ENCODE results near the gene C8A. TPM values are rescaled to one million over a fixed set of nuclear protein-coding genes. Genes with fewer than 3 reads are reported as not detected.

The C8A gene
- total and polyA plus RNA-seq, 10 of the 15 experiments (the other 5 are each of a cell fraction or from before 2014, with no cell fraction given) = not detected

DNA sequence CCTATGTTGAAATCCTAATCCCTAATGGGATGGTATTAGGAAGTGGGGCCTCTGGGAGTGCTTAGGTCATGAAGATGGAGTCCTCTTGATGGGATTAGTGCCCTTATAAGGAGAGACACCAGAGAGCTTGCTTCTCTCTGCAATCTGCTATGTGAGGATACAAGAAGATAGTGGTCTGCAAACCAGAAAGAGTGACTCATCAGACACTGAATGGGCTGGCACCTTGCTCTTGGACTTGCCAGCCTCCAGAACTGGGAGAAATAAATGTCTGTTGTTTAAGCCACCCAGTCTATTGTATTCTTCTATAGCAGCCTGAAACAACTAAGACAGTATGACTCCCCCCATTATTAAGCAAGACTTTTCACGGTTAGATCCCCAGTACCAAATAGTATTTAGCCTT lies 67.9 kb downstream of the C8A start:
- ChIA-PET POLR2A (no interaction called here), CTCF (no interaction called here), SMC1A (ENCODE audit: uncharacterized antibody, unreplicated experiment) (no interaction called here), RAD21 (ENCODE audit: unreplicated experiment) (no interaction called here)
- no peak for FAIRE-seq
- Histone ChIP-seq H3K9ac (ENCODE audit: control insufficient read depth, insufficient read depth, low read length) (no peak overlapping the region), H4K20me1 (ENCODE audit: control insufficient read depth, insufficient read depth) (no peaks in the 10 kb centered on the region), H3K27me3 (replicated peaks in 1 of 2; ENCODE audit: control insufficient read depth in 2 of 2, insufficient read depth in 2 of 2, low read length in 1 of 2) (no peaks in the 10 kb centered on the region; a peak in 1 of 4 replicates), H3K4me1 (ENCODE audit: control insufficient read depth, insufficient read depth, low read length) (no peaks in the 10 kb centered on the region), H3K4me2 (ENCODE audit: control insufficient read depth, insufficient read depth) (no peak overlapping the region), H3K36me3 (ENCODE audit: control insufficient read depth in 2 of 2, insufficient read depth in 2 of 2, low read length in 1 of 2) (no peaks in the 10 kb centered on the region), H2AFZ (ENCODE audit: control insufficient read depth, low read depth, low read length) (no peak overlapping the region), H3K27ac (ENCODE audit: control insufficient read depth, insufficient read depth) (no peak overlapping the region), H3K79me2 (ENCODE audit: control insufficient read depth, insufficient read depth, low read length) (no peaks in the 10 kb centered on the region), H3K4me3 (no peak overlapping the region), H3K9me3 (replicated peaks; ENCODE audit: control insufficient read depth, insufficient read depth, low read length) (no peaks in the 10 kb centered on the region)
- no TSS peak for BruUV-seq (replicated peaks)
- TF ChIP-seq HDAC6 (IDR thresholded peaks at IDR 0.05; ENCODE audit: unreplicated experiment) (no peak), RBBP5 (conservative IDR thresholded peaks at IDR 0.05) (no peak), MTA3 (IDR thresholded peaks at IDR 0.05; ENCODE audit: borderline replicate concordance, low read length) (no peak), GATAD2B (conservative IDR thresholded peaks at IDR 0.05; ENCODE audit: low read depth) (no peak)
- TF ChIP-seq, protein P1, sequence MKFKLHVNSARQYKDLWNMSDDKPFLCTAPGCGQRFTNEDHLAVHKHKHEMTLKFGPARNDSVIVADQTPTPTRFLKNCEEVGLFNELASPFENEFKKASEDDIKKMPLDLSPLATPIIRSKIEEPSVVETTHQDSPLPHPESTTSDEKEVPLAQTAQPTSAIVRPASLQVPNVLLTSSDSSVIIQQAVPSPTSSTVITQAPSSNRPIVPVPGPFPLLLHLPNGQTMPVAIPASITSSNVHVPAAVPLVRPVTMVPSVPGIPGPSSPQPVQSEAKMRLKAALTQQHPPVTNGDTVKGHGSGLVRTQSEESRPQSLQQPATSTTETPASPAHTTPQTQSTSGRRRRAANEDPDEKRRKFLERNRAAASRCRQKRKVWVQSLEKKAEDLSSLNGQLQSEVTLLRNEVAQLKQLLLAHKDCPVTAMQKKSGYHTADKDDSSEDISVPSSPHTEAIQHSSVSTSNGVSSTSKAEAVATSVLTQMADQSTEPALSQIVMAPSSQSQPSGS (IDR thresholded peaks at IDR 0.05; ENCODE audit: low read length) = no peak
- TF ChIP-seq, protein P2, sequence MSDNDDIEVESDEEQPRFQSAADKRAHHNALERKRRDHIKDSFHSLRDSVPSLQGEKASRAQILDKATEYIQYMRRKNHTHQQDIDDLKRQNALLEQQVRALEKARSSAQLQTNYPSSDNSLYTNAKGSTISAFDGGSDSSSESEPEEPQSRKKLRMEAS (IDR thresholded peaks at IDR 0.05; ENCODE audit: low read depth, low read length) = no peak
- intact Hi-C loops (cut with micrococcal nuclease; ENCODE audit: unreplicated experiment) = no loop called here
- 5% methylated on average over 1 of the region's 1 CpG for WGBS (ENCODE audit: insufficient coverage, insufficient replicate concordance, low lambda C conversion rate, missing lambda C conversion rate)
- ATAC-seq = no peak; the same call in 2 of the 3 replicates
- no peak for DNase-seq (ENCODE audit: low read depth, low spot score)
- in situ Hi-C loops (cut with MboI) = no loop called here

GRCh38 chr1:56923201-56923600 lies 68.6 kb downstream of the C8A start:
- WGBS (ENCODE audit: insufficient coverage, insufficient replicate concordance, low lambda C conversion rate, missing lambda C conversion rate) = 0% methylated on average over 3 of the region's 3 CpGs
- POLR2A ChIA-PET = no interaction called here
- TF ChIP-seq IRF3 (IDR thresholded peaks at IDR 0.05) = no peak
- no peak for TF ChIP-seq PAX8 (IDR thresholded peaks at IDR 0.05)
- no peak for TF ChIP-seq SMAD1 (IDR thresholded peaks at IDR 0.05; ENCODE audit: low read depth, partially characterized antibody)
- TF ChIP-seq BCL3 (IDR thresholded peaks at IDR 0.05; ENCODE audit: borderline replicate concordance, insufficient read depth, low read depth, low read length, poor library complexity, severe bottlenecking) = no peak

More at GRCh38 chr1:56923201-56923600, 68.6 kb downstream of the C8A start:
- ChIA-PET SMC1A (ENCODE audit: uncharacterized antibody, unreplicated experiment) (no interaction called here), RAD21 (ENCODE audit: unreplicated experiment) (no interaction called here), CTCF (no interaction called here)
- H3K9me3 ChIP-seq (replicated peaks; ENCODE audit: control insufficient read depth, insufficient read depth, low read length) = no peaks in the 10 kb centered on the region
- H3K79me2 ChIP-seq (ENCODE audit: control insufficient read depth, insufficient read depth, low read length) = no peaks in the 10 kb centered on the region
- H3K4me2 ChIP-seq (ENCODE audit: control insufficient read depth, insufficient read depth) = no peak overlapping the region
- H3K27me3 ChIP-seq (replicated peaks in 1 of 2; ENCODE audit: control insufficient read depth in 2 of 2, insufficient read depth in 2 of 2, low read length in 1 of 2) = no peaks in the 10 kb centered on the region; a peak in 1 of 4 replicates
- H3K4me1 ChIP-seq (ENCODE audit: control insufficient read depth, insufficient read depth, low read length) = no peaks in the 10 kb centered on the region
- intact Hi-C loops (cut with micrococcal nuclease; ENCODE audit: unreplicated experiment) = no loop called here
- no peaks in the 10 kb centered on the region for H4K20me1 ChIP-seq (ENCODE audit: control insufficient read depth, insufficient read depth)
- FAIRE-seq (no peak), DNase-seq (ENCODE audit: low read depth, low spot score) (no peak), ATAC-seq (no peak)
- H2AFZ ChIP-seq (ENCODE audit: control insufficient read depth, low read depth, low read length) = no peak overlapping the region
- in situ Hi-C loops (cut with MboI) = no loop called here
- no TSS peak for BruUV-seq (replicated peaks)
- H3K9ac ChIP-seq (ENCODE audit: control insufficient read depth, insufficient read depth, low read length) = no peak overlapping the region
- no peak overlapping the region for H3K27ac ChIP-seq (ENCODE audit: control insufficient read depth, insufficient read depth)
- no peaks in the 10 kb centered on the region for H3K36me3 ChIP-seq (ENCODE audit: control insufficient read depth in 2 of 2, insufficient read depth in 2 of 2, low read length in 1 of 2)
- no peak overlapping the region for H3K4me3 ChIP-seq

All from GM12878 (cell line).